ENCODE measurements around the gene DOCK10. TPM values are rescaled to one million over a fixed set of nuclear protein-coding genes. Genes with fewer than 3 reads are reported as not detected.

Gene DOCK10
- total RNA-seq, 1 experiment from 2014 or later = 2.9 TPM

GRCh38 chr2:224895377-224895776 lies 146.9 kb downstream of the DOCK10 start (continued):
- TF ChIP-seq GRHL2 (CRISPR knock-in tag; IDR thresholded peaks at IDR 0.05; ENCODE audit: insufficient replicate concordance, severe bottlenecking) (no peak), RELA (CRISPR knock-in tag; IDR thresholded peaks at IDR 0.05; ENCODE audit: borderline replicate concordance) (no peak), TP53 (CRISPR knock-in tag; IDR thresholded peaks at IDR 0.05) (no peak), ZNF416 (CRISPR knock-in tag; IDR thresholded peaks at IDR 0.05) (no peak)

GRCh38 chr2:224894356-224894755 lies 147.9 kb downstream of the DOCK10 start:
- H3K36me3 Mint-ChIP-seq = no peaks in the 10 kb centered on the region
- POLR2A ChIA-PET = no interaction called here
- TF ChIP-seq ZNF263 (CRISPR knock-in tag; IDR thresholded peaks at IDR 0.05; ENCODE audit: low read depth) (no peak), ATF1 (CRISPR knock-in tag; IDR thresholded peaks at IDR 0.05) (no peak), ZNF219 (CRISPR knock-in tag; IDR thresholded peaks at IDR 0.05; ENCODE audit: borderline replicate concordance) (no peak), SMAD3 (CRISPR knock-in tag; IDR thresholded peaks at IDR 0.05; ENCODE audit: borderline replicate concordance) (no peak), RELA (CRISPR knock-in tag; IDR thresholded peaks at IDR 0.05; ENCODE audit: borderline replicate concordance) (no peak)
- no peak for ATAC-seq
- CTCF ChIA-PET = no interaction called here
- no peak overlapping the region for H3K27ac Mint-ChIP-seq
- H3K4me3 Mint-ChIP-seq = no peak overlapping the region
- no peak for DNase-seq (ENCODE audit: low spot score)
- H3K27me3 Mint-ChIP-seq (ENCODE audit: low read depth) = peaks cover 17% of the 10 kb centered on the region
- H3K4me1 Mint-ChIP-seq = peaks cover 2% of the 10 kb centered on the region
- no peaks in the 10 kb centered on the region for H3K9me3 Mint-ChIP-seq

DNA sequence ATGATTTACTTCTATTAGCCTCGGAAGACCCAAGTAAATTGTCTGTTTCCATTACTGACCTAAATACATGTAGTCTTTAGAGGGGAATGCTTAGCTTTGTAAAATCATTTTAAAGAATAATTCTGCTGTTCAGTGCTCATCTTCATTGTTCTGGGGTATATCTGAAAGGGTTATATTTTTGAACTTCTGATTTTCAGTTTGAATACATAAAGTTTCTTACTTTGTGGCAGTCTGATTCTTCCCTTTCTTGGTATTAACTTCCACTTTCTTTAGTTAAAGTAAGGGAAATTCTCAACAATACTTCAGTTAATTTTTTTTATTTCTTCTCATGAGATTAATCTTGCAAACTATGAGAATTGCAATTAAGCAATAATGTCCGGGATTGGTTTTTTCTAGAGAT lies 148.4 kb downstream of the DOCK10 start:
- CTCF ChIA-PET = no interaction called here
- peaks cover 2% of the 10 kb centered on the region for H3K4me1 Mint-ChIP-seq
- no peak overlapping the region for H3K27ac Mint-ChIP-seq
- DNase-seq (ENCODE audit: low spot score) = no peak
- peaks cover 17% of the 10 kb centered on the region for H3K27me3 Mint-ChIP-seq (ENCODE audit: low read depth)
- peaks cover under 1% of the 10 kb centered on the region for H3K9me3 Mint-ChIP-seq
- H3K4me3 Mint-ChIP-seq = no peak overlapping the region
- POLR2A ChIA-PET = no interaction called here
- no peak for TF ChIP-seq ZNF396 (CRISPR knock-in tag; IDR thresholded peaks at IDR 0.05; ENCODE audit: borderline replicate concordance)
- no peak for TF ChIP-seq TP53 (CRISPR knock-in tag; IDR thresholded peaks at IDR 0.05)
- no peak for TF ChIP-seq ZBTB21 (CRISPR knock-in tag; IDR thresholded peaks at IDR 0.05; ENCODE audit: borderline replicate concordance)
- TF ChIP-seq, protein P1, sequence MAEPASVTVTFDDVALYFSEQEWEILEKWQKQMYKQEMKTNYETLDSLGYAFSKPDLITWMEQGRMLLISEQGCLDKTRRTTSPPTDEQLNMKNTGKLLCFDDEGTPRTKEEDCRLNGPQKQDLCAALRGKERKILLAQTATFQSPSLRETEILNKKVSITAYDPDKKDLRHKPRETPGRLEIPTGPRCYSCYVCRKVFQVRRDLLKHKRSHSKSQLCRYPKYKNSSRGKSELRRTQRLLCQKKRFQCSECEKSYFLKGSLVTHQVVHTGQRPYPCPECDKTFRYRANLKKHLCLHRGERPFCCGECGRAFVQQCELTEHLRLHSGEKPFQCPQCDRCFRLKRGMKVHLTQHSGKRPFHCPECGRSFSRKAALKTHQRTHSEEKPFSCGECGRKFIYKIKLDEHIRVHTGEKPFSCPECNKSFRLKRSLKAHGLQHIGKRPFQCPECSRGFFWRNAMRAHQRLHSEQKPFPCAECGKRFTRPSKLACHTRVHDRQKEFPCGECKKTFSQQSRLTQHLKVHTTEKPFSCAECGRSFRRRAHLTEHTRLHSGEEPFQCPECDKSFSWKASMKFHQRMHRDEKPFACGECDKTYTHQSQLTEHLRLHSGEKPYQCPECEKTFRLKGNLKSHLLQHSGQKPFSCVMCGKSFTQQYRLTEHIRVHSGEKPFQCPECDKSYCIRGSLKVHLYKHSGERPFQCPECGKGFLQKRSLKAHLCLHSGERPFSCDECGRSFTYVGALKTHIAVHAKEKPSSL (CRISPR knock-in tag; conservative IDR thresholded peaks at IDR 0.05) = no peak
- TF ChIP-seq TCF7 (CRISPR knock-in tag; IDR thresholded peaks at IDR 0.05; ENCODE audit: low read depth) = no peak
- TF ChIP-seq JUN (CRISPR knock-in tag; IDR thresholded peaks at IDR 0.05) = no peak
- TF ChIP-seq CDX4 (CRISPR knock-in tag; IDR thresholded peaks at IDR 0.05; ENCODE audit: borderline replicate concordance) = no peak
- TF ChIP-seq USF1 (CRISPR knock-in tag; IDR thresholded peaks at IDR 0.05) = no peak
- no peak for TF ChIP-seq ZNF121 (CRISPR knock-in tag; IDR thresholded peaks at IDR 0.05)
- no peak for TF ChIP-seq NFE2L1 (CRISPR knock-in tag; IDR thresholded peaks at IDR 0.05)
- no peak for TF ChIP-seq NR2C2 (CRISPR knock-in tag; IDR thresholded peaks at IDR 0.05)
- TF ChIP-seq CREM (CRISPR knock-in tag; IDR thresholded peaks at IDR 0.05) = no peak
- no peak for TF ChIP-seq ZNF416 (CRISPR knock-in tag; IDR thresholded peaks at IDR 0.05)
- no peak for TF ChIP-seq ESRRA (CRISPR knock-in tag; IDR thresholded peaks at IDR 0.05; ENCODE audit: borderline replicate concordance)
- ATAC-seq = no peak
- no peaks in the 10 kb centered on the region for H3K36me3 Mint-ChIP-seq
